Hematopoietic multipotent progenitor cell treated with erythropoietin and hydrocortisone succinate and interleukin-3 and kit ligand, for 15 days (in vitro differentiated cells): ENCODE measurements around the gene DMAC2.
"Not testable (repeated sequence)": the region's sequence is repeated elsewhere in the genome, so short reads cannot be mapped to it uniquely, and the experiment has no call there.

Experiments used
- DNase-seq: peaks from one replicate; pipeline ENCODE4 v3.0.0-alpha.2; 2015; ENCODE audit warnings: low spot score

The DMAC2 gene

GRCh38 chr19:41398598-41398997 is 41.1 kb downstream of the DMAC2 start:
- no peak for DNase-seq

- no peak for DNase-seq
Measured at GRCh38 chr19:41398050-41398418, 41.7 kb downstream of the DMAC2 start.

- DNase-seq = peak; percentile 100
Measured at GRCh38 chr19:41397086-41398049, 42.3 kb downstream of the DMAC2 start, which contains the start of the genes BCKDHA and EXOSC5. TSS of gene BCKDHA (plus strand) at chr19:41397818. CDS start at chr19:41397828, 10 bp downstream. TSS of gene EXOSC5 (minus strand) at chr19:41397359. CDS start at chr19:41397328, 31 bp downstream.

DNA sequence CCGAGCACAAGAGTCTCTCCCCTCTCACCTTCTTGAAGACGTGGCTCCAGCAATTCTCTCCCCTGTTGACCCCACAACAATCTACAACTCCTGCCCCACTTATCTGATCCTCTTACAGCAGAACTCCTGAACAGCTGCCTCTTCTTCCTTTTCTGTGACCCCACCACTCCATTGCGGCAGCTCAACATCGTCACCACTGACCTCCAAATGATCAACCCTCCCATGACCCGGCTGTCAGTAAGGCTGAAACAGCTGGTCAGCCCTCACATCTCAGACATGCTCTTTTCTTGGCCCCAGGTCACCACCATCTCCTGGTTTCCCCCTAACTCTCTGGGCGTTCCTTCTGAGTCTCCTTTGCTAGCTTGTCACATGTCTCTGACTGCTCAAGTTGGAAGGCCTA is 44.4 kb downstream of the DMAC2 start:
- DNase-seq = no peak

DNA sequence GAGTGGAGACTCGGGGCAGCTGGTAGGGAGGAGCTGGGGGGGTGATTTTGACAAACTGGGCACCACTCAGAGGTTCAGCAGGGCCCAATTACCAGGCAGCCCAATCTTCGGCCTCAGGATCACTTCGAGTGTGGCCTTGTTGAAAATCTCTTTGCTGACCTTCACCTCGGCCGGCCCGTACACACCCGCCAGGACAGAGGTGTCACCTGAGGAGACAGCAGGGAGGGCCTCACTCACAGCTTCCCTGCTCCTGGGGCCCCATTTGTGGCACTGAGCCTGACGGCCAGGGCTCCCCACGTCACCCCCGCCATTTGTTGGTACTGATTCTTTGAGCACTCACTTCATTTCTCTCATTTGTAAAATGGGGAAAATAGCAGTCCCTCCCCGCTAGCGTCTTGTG is 46.9 kb downstream of the DMAC2 start:
- DNase-seq = no peak

DNA sequence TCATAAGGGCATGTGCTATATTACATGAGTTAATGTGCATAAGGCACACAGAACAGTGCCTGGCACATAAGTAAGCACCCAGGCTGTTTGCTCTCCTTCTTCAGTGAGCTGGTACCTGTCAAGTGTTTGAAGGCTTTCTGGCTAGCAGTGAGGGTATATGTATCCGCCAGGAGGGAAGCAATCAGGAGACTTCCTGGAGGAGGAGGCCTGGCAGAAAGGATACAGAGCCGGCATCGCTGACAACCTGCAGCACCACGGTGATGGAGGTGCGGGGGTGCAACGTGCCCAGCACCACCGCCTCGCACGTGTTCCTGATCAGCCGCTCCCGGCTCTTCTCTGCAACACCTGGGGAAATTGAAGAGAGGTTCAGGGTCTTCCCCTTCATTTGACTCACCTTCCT is 48.1 kb downstream of the DMAC2 start:
- no peak for DNase-seq

DNA sequence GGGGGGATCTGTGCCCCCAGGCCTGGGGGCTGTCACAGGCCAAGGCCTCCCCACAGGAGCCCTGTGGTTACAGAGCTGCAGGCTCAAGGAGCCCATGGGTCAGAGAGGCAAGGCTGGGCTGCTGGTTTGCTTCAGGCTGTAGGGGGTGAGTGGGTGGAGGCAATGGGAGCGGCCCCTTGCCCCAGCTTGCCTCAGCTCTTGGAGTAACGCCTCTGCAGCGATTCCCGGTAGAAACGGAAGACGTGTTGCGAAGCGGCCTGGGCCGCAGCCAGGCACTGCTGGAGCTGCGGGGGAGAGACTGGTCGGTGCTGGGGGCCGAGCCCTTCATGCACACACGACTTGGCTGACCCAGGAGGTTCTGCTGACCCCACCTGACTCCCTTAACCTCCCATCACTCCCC is 53.3 kb downstream of the DMAC2 start:
- no peak for DNase-seq

DNA sequence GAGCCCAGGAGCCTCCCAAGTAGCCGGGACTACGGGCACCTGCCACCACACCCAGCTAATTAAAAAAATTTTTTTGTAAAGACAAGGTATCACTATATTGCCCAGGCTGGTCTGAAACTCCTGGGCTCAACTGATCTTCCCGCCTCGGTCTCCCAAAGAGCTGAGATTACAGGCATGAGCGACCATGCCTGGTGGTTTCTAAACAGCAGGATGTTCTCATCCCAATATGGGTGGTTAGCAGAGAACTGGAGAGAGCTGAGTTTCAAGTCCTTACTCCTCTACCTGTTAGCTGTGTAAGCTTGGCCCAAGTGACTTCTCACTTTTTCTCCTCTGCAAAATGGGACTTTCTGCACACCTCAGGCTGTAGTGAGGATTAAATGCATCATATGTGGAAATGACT is 55.4 kb downstream of the DMAC2 start:
- no peak for DNase-seq

GRCh38 chr19:41381536-41381935 is 58.2 kb downstream of the DMAC2 start:
- not testable (repeated sequence) for DNase-seq
